HG03520 (cell line): ENCODE results near the gene BCAR1.
"Not testable (repeated sequence)": the region's sequence is repeated elsewhere in the genome, so short reads cannot be mapped to it uniquely, and the experiment has no call there.

Experiments used
- ATAC-seq: cut with Tn5 transposase; IDR thresholded peaks from one replicate; pipeline ENCODE4 v1.9.1; 2021; ENCODE audit warnings: mild to moderate bottlenecking, moderate library complexity; ENCODE audit not compliant: unreplicated experiment

The BCAR1 gene, protein sequence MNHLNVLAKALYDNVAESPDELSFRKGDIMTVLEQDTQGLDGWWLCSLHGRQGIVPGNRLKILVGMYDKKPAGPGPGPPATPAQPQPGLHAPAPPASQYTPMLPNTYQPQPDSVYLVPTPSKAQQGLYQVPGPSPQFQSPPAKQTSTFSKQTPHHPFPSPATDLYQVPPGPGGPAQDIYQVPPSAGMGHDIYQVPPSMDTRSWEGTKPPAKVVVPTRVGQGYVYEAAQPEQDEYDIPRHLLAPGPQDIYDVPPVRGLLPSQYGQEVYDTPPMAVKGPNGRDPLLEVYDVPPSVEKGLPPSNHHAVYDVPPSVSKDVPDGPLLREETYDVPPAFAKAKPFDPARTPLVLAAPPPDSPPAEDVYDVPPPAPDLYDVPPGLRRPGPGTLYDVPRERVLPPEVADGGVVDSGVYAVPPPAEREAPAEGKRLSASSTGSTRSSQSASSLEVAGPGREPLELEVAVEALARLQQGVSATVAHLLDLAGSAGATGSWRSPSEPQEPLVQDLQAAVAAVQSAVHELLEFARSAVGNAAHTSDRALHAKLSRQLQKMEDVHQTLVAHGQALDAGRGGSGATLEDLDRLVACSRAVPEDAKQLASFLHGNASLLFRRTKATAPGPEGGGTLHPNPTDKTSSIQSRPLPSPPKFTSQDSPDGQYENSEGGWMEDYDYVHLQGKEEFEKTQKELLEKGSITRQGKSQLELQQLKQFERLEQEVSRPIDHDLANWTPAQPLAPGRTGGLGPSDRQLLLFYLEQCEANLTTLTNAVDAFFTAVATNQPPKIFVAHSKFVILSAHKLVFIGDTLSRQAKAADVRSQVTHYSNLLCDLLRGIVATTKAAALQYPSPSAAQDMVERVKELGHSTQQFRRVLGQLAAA

DNA sequence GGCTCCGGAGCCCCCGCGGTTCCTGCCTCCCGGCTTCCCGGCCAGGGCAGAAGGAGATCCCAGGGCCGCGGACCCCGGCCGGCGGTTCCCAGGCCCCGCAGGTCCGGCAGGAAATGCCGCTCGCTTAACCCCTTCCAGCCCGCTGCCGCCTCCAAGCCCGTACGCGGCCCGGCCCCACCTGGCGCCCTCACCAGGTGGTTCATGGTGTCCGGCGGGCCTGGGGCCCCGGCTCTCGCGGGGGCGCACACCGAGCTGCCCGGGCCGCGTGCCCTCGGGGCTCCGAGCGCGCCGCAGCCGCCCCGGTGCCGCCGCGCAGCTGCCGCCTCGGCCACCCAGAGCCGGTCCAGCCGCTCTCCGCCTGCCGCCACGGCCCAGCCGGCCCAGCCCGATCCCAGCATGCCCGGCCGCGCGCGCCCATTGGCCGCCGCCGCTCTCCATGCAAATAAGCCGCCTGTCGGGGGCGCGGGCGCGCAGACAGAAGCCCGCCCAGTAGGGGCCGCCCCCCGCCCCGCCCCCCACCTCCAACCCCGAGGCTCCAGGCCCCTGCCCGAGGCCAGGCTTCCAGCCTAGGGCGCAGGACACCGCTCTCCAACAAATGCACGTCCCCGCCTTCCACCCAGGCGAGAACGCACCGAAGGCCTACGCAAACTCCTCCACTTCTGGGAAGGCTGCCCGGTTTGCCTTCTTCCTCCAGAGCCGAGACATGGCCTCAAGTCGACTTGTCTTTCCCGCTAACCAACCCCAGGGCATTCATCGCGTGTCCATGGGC, at the start of gene BCAR1:
Gene BCAR1, minus strand, starts transcription at position 345 of the 769 bp plus-strand sequence. Its CDS starts 142 bp downstream, at position 203.
- peak; percentile 50 for ATAC-seq

GRCh38 chr16:75298267-75298666, 46.8 kb upstream of the BCAR1 start:
- ATAC-seq, result no peak

DNA sequence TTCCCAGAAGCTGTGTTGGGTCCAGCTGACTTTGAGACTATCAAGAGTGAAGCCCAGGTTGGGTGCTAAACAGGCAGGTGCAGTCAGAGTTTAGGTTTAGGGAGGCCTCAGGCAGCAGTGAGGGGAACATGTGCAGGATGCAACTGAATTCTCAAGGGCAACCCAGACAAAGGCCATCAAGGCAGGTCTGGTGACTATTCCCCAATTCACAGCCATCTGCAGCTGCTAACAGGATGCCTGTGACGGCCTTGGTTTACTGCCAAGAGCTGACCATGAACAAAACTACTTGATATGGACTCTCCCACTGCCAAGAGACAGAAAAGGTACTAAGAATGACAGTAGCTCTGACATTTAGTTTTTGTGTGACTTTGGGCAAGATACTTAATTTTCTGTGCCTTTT, 45.2 kb upstream of the BCAR1 start:
- ATAC-seq, result no peak

- no peak for ATAC-seq
Measured at GRCh38 chr16:75294773-75295459, 43.5 kb upstream of the BCAR1 start.

GRCh38 chr16:75293772-75294171, 42.3 kb upstream of the BCAR1 start:
- ATAC-seq, result no peak

- no peak for ATAC-seq
Measured at GRCh38 chr16:75293173-75293572, 41.7 kb upstream of the BCAR1 start.

- no peak for ATAC-seq
Measured at GRCh38 chr16:75292691-75293090, 41.3 kb upstream of the BCAR1 start.

DNA sequence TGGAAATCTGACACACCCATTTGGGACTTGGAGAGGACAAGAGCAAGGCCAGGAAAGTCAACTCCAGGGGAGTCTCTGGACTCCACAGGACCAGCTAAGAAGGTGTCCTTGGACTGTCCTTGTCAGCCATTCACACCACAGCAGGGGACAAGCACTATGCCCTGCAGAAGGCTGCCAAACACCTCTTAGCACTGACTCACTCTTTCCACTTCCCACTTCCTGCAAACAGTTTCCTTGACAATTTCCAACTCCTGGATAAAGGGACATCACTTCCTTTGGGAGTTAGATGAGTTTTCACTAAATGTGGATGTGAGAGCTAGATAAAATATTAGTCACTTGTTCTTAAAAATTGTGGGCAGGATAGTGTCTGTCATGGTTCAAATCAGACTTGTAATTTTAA, 37.8 kb upstream of the BCAR1 start:
- no peak for ATAC-seq

- ATAC-seq, result no peak
Measured at GRCh38 chr16:75288596-75289120, 37.2 kb upstream of the BCAR1 start.

GRCh38 chr16:75288181-75288580, 36.8 kb upstream of the BCAR1 start:
- no peak for ATAC-seq

GRCh38 chr16:75287708-75288107, 36.3 kb upstream of the BCAR1 start:
- ATAC-seq, result no peak

DNA sequence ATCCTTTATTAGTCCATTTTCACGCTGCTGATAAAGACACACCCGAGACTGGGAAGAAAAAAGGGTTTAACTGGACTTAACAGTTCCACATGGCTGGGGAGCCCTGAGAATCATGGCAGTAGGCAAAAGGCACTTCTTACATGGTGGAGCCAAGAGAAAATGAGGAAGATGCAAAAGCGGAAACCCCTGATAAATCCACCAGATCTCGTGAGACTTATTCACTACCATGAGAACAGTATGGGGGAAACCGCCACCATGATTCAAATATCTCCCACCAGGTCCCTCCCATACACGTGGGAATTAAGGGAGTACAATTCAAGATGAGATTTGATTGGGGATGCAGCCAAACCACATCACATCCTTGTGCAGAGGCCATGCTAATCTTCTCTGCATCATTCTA, 35.0 kb upstream of the BCAR1 start:
- no peak for ATAC-seq

- ATAC-seq, result no peak
Measured at GRCh38 chr16:75282466-75283281, 31.2 kb upstream of the BCAR1 start.

DNA sequence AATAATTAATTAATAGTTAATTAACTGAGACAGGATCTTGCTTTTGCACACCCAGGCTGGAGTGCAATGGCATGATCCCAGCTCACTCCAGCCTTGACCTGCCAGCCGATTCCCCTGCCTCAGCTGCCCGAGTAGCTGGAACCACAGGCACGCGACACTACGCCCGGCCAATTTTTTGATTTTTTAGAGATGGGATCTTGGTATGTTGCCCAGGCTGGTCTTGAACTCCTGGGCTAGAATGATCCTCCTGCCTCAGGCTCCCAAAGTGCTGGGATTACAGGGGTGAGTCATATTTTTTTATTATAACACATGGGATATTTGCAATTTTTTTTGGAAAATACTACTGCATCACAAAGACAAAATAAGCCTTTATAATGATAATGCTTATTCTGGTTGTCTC, 30.4 kb upstream of the BCAR1 start:
- no peak for ATAC-seq

DNA sequence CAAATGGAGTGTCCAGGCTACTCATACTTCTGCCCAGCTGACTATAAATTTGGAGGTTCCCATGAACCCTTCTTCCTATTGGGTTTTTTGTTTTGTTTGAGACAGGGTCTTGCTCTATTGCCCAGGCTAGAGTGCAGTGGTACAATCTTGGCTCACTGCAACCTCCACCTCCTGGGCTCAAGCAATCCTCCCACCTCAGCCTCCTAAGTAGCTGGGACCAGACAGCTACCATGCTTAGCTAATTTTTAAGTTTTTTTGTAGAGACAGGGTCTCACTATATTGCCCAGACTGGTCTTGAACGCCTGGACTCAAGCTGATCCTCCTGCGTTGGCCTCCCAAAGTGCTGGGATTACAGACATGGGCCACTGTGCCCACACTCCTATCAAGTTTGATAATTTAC, 29.6 kb upstream of the BCAR1 start:
- not testable (repeated sequence) for ATAC-seq

- ATAC-seq, result no peak
Measured at GRCh38 chr16:75280331-75280804, 28.9 kb upstream of the BCAR1 start.

- no peak for ATAC-seq
Measured at GRCh38 chr16:75279305-75279704, 27.9 kb upstream of the BCAR1 start.

- no peak for ATAC-seq
Measured at GRCh38 chr16:75273054-75273925, 21.9 kb upstream of the BCAR1 start.
